SJSA1 (cell line): ENCODE measurements around the gene ANKLE2. TPM values are rescaled to one million over a fixed set of nuclear protein-coding genes. Genes with fewer than 3 reads are reported as not detected.

Source experiments
- DNase-seq, 2 experiments: peaks; one replicate each; pipeline ENCODE4 v3.0.0-alpha.2; 2015 to 2020; ENCODE audit warnings: low spot score in 2 of 2, low read depth in 1 of 2
- H3K27ac ChIP-seq: fragments of 250-450 bp; sonication (Bioruptor Pico); 2 replicates; pipeline ENCODE4 v1.5.1; 2020; ENCODE audit warnings: mild to moderate bottlenecking, moderate library complexity
- H3K27me3 ChIP-seq: fragments of 250-450 bp; sonication (Bioruptor Pico); replicated peaks from 2 replicates; pipeline ENCODE4 v1.5.1; 2020; ENCODE audit warnings: mild to moderate bottlenecking, moderate library complexity
- H3K36me3 ChIP-seq: fragments of 250-450 bp; sonication (Bioruptor Pico); 2 replicates; pipeline ENCODE4 v1.5.1; 2020; ENCODE audit warnings: mild to moderate bottlenecking
- H3K4me1 ChIP-seq: fragments of 250-450 bp; sonication (Bioruptor Pico); replicated peaks from 2 replicates; pipeline ENCODE4 v1.6.1; 2021; ENCODE audit warnings: mild to moderate bottlenecking
- H3K4me3 ChIP-seq: fragments of 250-450 bp; sonication (Bioruptor Pico); 2 replicates; pipeline ENCODE4 v1.5.1; 2020; ENCODE audit warnings: mild to moderate bottlenecking
- H3K9me3 ChIP-seq: fragments of 250-450 bp; sonication (Bioruptor Pico); replicated peaks from 2 replicates; pipeline ENCODE4 v1.5.1; 2020; ENCODE audit warnings: mild to moderate bottlenecking
- total RNA-seq: library from RNA; depleted of rRNA; stranded (reverse); fragments of >200 nt; shearing (Covaris generic); gene quantifications from 2 replicates; pipeline ENCODE4 v1.2.3, GENCODE V29; 2014

Gene ANKLE2
- total RNA-seq, 1 experiment from 2014 or later = 72.6 TPM

GRCh38 chr12:132728502-132728901, 33.1 kb downstream of the ANKLE2 start:
- Histone ChIP-seq H3K27me3 (no peaks in the 10 kb centered on the region), H3K36me3 (peaks cover 78% of the 10 kb centered on the region), H3K4me1 (no peaks in the 10 kb centered on the region), H3K9me3 (no peaks in the 10 kb centered on the region), H3K4me3 (no peak overlapping the region), H3K27ac (no peak overlapping the region)
- DNase-seq = no peak

- no peaks in the 10 kb centered on the region for H3K9me3 ChIP-seq
- H3K4me3 ChIP-seq = no peak overlapping the region
- no peak for DNase-seq
- no peaks in the 10 kb centered on the region for H3K4me1 ChIP-seq
- no peak overlapping the region for H3K27ac ChIP-seq
- H3K27me3 ChIP-seq = no peaks in the 10 kb centered on the region
- H3K36me3 ChIP-seq = peaks cover 91% of the 10 kb centered on the region
Observed at GRCh38 chr12:132727091-132727794, 34.4 kb downstream of the ANKLE2 start.

DNA sequence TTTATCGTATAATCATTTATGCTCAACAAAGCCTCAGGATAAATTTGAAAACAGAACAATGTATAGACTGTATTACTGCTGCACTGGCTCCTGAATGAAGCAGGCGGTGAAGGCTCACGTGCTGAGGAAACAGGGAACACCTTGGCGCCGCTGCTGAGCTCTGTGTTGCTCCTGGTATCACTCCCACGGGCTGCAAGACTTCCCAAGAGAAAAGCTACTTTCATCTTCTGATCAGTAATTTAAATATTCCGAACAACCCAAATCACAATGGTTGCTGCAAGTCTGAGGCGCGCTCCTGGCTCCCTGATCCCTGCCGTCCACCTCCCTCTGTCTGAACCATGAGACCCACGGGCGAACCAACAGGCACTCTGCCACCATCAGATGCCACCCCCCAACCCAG, 35.2 kb downstream of the ANKLE2 start:
- Histone ChIP-seq H3K4me1 (no peaks in the 10 kb centered on the region), H3K36me3 (peaks cover 96% of the 10 kb centered on the region), H3K4me3 (no peak overlapping the region), H3K27me3 (no peaks in the 10 kb centered on the region), H3K9me3 (no peaks in the 10 kb centered on the region), H3K27ac (no peak overlapping the region)
- DNase-seq = no peak

GRCh38 chr12:132724506-132725241, 37.0 kb downstream of the ANKLE2 start:
- Histone ChIP-seq H3K36me3 (peaks cover 91% of the 10 kb centered on the region), H3K9me3 (no peaks in the 10 kb centered on the region), H3K27ac (no peak overlapping the region), H3K4me3 (no peak overlapping the region), H3K4me1 (no peaks in the 10 kb centered on the region), H3K27me3 (no peaks in the 10 kb centered on the region)
- DNase-seq = no peak

GRCh38 chr12:132723764-132724140, 37.9 kb downstream of the ANKLE2 start:
- H3K36me3 ChIP-seq = peaks cover 95% of the 10 kb centered on the region
- H3K27ac ChIP-seq = no peak overlapping the region
- H3K27me3 ChIP-seq = no peaks in the 10 kb centered on the region
- H3K4me3 ChIP-seq = no peak overlapping the region
- DNase-seq = no peak
- H3K4me1 ChIP-seq = no peaks in the 10 kb centered on the region
- H3K9me3 ChIP-seq = no peaks in the 10 kb centered on the region

GRCh38 chr12:132723015-132723763, 38.4 kb downstream of the ANKLE2 start:
- no peak for DNase-seq
- peaks cover 92% of the 10 kb centered on the region for H3K36me3 ChIP-seq
- no peak overlapping the region for H3K4me3 ChIP-seq
- H3K27ac ChIP-seq = no peak overlapping the region
- H3K27me3 ChIP-seq = no peaks in the 10 kb centered on the region
- no peaks in the 10 kb centered on the region for H3K9me3 ChIP-seq
- H3K4me1 ChIP-seq = no peaks in the 10 kb centered on the region

DNA sequence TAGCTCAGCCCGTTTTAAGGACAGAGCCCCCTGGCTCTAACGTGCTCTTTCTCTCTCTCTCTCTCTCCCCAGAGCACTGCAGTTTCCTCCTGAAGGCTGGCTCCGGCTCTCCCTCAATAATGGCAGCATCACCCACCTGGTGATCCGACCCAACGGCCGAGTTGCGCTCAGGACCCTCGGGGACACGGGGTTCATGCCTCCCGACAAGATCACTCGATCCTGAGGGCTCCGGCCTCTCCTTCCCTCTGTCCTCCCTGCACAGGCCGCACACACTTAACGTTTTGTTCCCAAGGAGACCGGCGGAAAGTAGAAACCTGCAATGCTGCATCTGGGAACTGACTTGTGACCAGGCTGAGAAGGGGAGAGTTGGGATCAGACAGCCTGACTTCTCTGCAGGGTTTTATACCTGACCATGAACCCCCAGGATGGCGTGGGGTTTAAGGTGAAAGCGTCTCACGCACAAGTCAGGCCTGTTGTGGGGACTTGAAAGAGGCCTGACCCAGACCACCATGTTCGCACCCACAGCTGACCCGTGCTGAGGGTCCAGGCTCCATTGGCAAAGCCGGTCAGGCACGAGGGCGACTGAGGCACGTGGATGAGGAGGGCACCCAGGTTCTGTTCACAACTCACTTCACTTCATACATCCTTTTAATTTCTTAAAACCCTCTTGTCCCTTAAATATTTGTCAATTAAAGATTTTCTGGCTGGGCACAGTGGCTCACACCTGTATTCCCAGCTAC, 40.9 kb downstream of the ANKLE2 start:
- H3K27me3 ChIP-seq = no peaks in the 10 kb centered on the region
- H3K27ac ChIP-seq = no peak overlapping the region
- H3K4me3 ChIP-seq = no peak overlapping the region
- peaks cover 89% of the 10 kb centered on the region for H3K36me3 ChIP-seq
- no peaks in the 10 kb centered on the region for H3K4me1 ChIP-seq
- no peaks in the 10 kb centered on the region for H3K9me3 ChIP-seq
- no peak for DNase-seq

DNA sequence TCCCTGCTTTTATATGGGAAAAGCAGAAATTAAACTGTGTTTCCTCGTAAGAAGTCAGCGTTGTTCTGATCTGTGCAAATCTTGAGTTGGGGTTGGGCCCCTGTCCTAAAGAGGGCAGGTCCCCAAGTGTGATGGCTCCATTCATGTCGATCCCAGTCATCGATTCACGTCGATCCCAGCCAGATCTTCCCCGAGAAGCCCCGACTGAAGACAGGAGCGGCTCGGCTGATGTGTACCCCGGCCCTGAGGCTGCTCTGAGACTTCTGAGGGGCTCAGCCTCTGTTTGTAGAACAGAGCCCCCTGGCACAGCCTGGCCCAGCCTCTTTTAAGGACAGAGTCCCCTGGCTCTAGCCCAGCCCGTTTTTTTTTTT, 41.7 kb downstream of the ANKLE2 start:
- no peak for DNase-seq
- H3K4me1 ChIP-seq = no peaks in the 10 kb centered on the region
- peaks cover 83% of the 10 kb centered on the region for H3K36me3 ChIP-seq
- no peak overlapping the region for H3K4me3 ChIP-seq
- no peaks in the 10 kb centered on the region for H3K27me3 ChIP-seq
- H3K27ac ChIP-seq = no peak overlapping the region
- H3K9me3 ChIP-seq = no peaks in the 10 kb centered on the region

GRCh38 chr12:132719141-132719953, 42.3 kb downstream of the ANKLE2 start:
- H3K27me3 ChIP-seq = no peaks in the 10 kb centered on the region
- H3K9me3 ChIP-seq = no peaks in the 10 kb centered on the region
- H3K27ac ChIP-seq = no peak overlapping the region
- no peak for DNase-seq
- no peak overlapping the region for H3K4me3 ChIP-seq
- H3K4me1 ChIP-seq = no peaks in the 10 kb centered on the region
- H3K36me3 ChIP-seq = peaks cover 83% of the 10 kb centered on the region

- Histone ChIP-seq H3K27ac (no peak overlapping the region), H3K4me1 (no peaks in the 10 kb centered on the region), H3K9me3 (no peaks in the 10 kb centered on the region), H3K36me3 (peaks cover 80% of the 10 kb centered on the region), H3K27me3 (no peaks in the 10 kb centered on the region), H3K4me3 (no peak overlapping the region)
- no peak for DNase-seq
Observed at GRCh38 chr12:132718644-132719043, 43.0 kb downstream of the ANKLE2 start.

- Histone ChIP-seq H3K36me3 (peaks cover 71% of the 10 kb centered on the region), H3K9me3 (no peaks in the 10 kb centered on the region), H3K4me1 (no peaks in the 10 kb centered on the region), H3K27ac (no peak overlapping the region), H3K4me3 (no peak overlapping the region), H3K27me3 (no peaks in the 10 kb centered on the region)
- no peak for DNase-seq
Observed at GRCh38 chr12:132717531-132718387, 43.9 kb downstream of the ANKLE2 start.

GRCh38 chr12:132717011-132717410, 44.6 kb downstream of the ANKLE2 start:
- no peak for DNase-seq
- Histone ChIP-seq H3K4me1 (no peaks in the 10 kb centered on the region), H3K9me3 (no peaks in the 10 kb centered on the region), H3K36me3 (peaks cover 63% of the 10 kb centered on the region), H3K27ac (no peak overlapping the region), H3K27me3 (no peaks in the 10 kb centered on the region), H3K4me3 (no peak overlapping the region)
